NB4 (cell line): ENCODE results near the gene NTN3.
A peak's percentile ranks its signal among the peaks of the same experiment; 100 is the strongest.

ENCODE experiments used
- DNase-seq: peaks from one replicate; pipeline ENCODE4 v3.0.0; 2010; ENCODE audit warnings: low read depth
- H3K4me3 ChIP-seq: one replicate; pipeline ENCODE4 v1.5.1; 2011; ENCODE audit warnings: mild to moderate bottlenecking, low read depth, low read length, moderate library complexity
- CTCF ChIP-seq: IDR thresholded peaks from one replicate; pipeline ENCODE4 v1.5.1; 2012; ENCODE audit warnings: low read depth, low read length
- MYC ChIP-seq: IDR thresholded peaks from 2 replicates; pipeline ENCODE4 v1.6.1; 2011; ENCODE audit warnings: low read depth, low read length
- POLR2A ChIP-seq: IDR thresholded peaks from 2 replicates; pipeline ENCODE4 v1.6.1; 2011; ENCODE audit warnings: mild to moderate bottlenecking; ENCODE audit not compliant: insufficient read length; ENCODE audit errors: extremely low read depth
- TF ChIP-seq, protein P1 (sequence below): IDR thresholded peaks from 2 replicates; pipeline ENCODE4 v1.6.1; 2011; ENCODE audit warnings: low read depth, low read length

The NTN3 gene

GRCh38 chr16:2462031-2462866, 8.8 kb upstream of the NTN3 start:
- TF ChIP-seq MYC (no peak), POLR2A (no peak), CTCF (no peak)
- TF ChIP-seq, protein P1, sequence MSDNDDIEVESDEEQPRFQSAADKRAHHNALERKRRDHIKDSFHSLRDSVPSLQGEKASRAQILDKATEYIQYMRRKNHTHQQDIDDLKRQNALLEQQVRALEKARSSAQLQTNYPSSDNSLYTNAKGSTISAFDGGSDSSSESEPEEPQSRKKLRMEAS: no peak
- no peak overlapping the region for H3K4me3 ChIP-seq
- DNase-seq: no peak

GRCh38 chr16:2464333-2464732, 6.8 kb upstream of the NTN3 start:
- TF ChIP-seq POLR2A: no peak
- TF ChIP-seq CTCF: no peak
- no peak overlapping the region for H3K4me3 ChIP-seq
- DNase-seq: no peak

DNA sequence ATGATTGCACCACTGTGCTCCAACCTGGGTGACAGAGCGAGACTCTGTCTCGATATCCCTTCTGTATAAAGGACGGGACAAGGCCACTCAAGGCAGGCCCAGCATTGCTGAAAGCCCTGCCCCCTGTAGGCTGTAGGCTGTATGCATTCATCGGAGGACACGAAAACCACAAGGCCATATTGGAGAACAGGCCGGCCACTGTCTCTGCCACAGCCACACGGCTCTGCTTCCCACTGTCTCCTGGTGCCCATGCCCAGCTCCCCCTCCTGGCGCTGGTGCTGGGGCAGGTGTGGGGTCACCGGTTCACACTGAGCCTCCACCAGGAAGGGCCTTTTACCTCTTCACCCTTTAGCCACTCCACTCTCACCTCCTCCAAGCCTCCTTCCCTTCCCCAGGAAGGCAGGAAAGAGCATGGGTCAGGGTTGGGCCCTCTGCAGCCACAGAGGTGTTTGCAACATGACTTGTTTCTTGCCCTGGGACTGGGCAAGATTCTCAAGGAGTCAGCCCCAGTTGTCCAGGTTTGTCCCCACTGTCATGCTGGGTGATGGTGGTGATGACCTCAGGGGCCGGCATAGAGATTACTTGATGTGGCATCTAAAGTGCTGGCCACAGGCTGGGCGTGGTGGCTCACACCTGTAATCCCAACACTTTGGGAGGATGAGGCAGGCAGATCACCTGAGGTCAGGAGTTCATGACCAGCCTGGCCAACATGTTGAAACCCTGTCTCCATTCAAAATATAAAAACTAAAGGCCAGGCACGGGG, 5.3 kb upstream of the NTN3 start:
- peak; percentile 71 for DNase-seq

GRCh38 chr16:2466667-2467527, 4.2 kb upstream of the NTN3 start:
- DNase-seq: peak; percentile 71
- TF ChIP-seq MYC (no peak), POLR2A (no peak), CTCF (no peak)
- TF ChIP-seq, protein P1: no peak; the same call in 1 of the 2 replicates
- H3K4me3 ChIP-seq: no peak overlapping the region

More for the DNA sequence above, 5.3 kb upstream of the NTN3 start:
- no peak overlapping the region for H3K4me3 ChIP-seq
- peak; percentile 54 for TF ChIP-seq CTCF
- TF ChIP-seq MYC: 0 out of 2 replicates have a peak, but pooled peaks have one; percentile 13
- no peak for TF ChIP-seq POLR2A

DNA sequence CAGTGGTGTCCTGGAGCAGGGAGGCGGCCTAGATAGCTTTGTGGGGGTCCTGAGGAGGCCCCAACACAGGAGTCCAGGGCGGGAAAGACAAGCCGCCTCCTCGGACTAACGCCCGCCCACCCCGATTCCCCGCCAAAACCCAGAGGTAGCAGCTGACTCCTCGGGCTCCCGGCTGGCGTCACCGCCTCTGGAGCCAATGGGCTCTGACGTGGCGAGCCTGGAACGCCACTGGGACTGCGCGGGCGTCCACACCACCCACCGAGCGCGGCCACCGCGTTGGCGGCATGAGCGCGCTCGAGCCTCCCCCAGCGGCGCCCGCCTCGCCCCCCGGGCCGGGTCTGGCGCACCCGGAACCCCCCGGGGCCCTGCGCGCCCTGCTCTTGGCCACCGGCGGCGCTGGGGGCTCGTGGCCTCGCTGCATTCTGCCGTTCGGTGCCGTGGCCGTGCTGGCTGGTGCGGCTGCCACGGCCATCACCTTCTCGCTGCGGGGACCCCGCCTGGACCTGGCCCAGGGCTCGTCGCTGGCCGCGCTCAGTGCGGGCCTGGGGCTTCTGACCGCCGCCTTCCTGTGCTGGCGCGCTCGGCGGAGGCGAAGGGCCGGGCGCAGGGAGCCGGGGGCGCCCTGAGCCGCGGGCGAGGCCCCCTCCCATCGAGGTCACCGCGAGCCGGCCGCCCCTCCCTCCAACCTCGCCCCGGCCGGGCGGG, 3.4 kb upstream of the NTN3 start:
- TF ChIP-seq, protein P1: peak; percentile 73; the same call in 1 of the 2 replicates
- TF ChIP-seq POLR2A (peak; percentile 74), CTCF (peak; percentile 11), MYC (peak; percentile 69)
- H3K4me3 ChIP-seq: peak overlapping the region; percentile 55
- DNase-seq: peak; percentile 92
